Peyer's patch (tissue), 4 donors: ENCODE measurements around the gene GP1BB. TPM values are rescaled to one million over a fixed set of nuclear protein-coding genes. Genes with fewer than 3 reads are reported as not detected.

ENCODE experiments used
- DNase-seq, 3 donors: peaks; one replicate each; pipeline ENCODE4 v3.0.0-alpha.2; 2017 to 2019
- H3K27ac ChIP-seq, 4 donors: fragments of 200-600 bp; sonication (generic); one replicate each; pipeline ENCODE4 v1.5.1; 2016 to 2019
- H3K27me3 ChIP-seq, 2 donors: fragments of 200-600 bp; sonication (generic); one replicate each; pipeline ENCODE4 v1.5.1; 2019
- H3K36me3 ChIP-seq, 3 donors: fragments of 200-600 bp; sonication (generic); one replicate each; pipeline ENCODE4 v1.5.1; 2016 to 2019
- H3K4me1 ChIP-seq, 4 donors: fragments of 200-600 bp; sonication (generic); one replicate each; pipeline ENCODE4 v1.5.1; 2016 to 2019
- H3K4me3 ChIP-seq, 4 donors: fragments of 200-600 bp; sonication (generic); 1 replicate in 3 of 4; 2 replicates in 1 of 4; pipeline ENCODE4 v1.5.1; 2016 to 2019; ENCODE audit warnings: mild to moderate bottlenecking in 1 of 4
- H3K9me3 ChIP-seq, 4 donors: fragments of 200-600 bp; sonication (generic); one replicate each; pipeline ENCODE4 v1.5.1; 2016 to 2019; ENCODE audit warnings: mild to moderate bottlenecking in 1 of 4
- CTCF ChIP-seq, 6 experiments: fragments of 450-650 bp in 4 of 6; fragments of 200-600 bp in 2 of 6; sonication (generic) in 1 of 6; IDR thresholded peaks; one replicate each; pipeline ENCODE4 v1.5.1; 2017 to 2019; ENCODE audit warnings: antibody characterized with exemption in 6 of 6, mild to moderate bottlenecking in 3 of 6, moderate library complexity in 1 of 6
- POLR2A ChIP-seq, 2 donors: fragments of 450-650 bp; IDR thresholded peaks; one replicate each; pipeline ENCODE4 v1.5.1; 2017; ENCODE audit warnings: antibody characterized with exemption in 2 of 2, mild to moderate bottlenecking in 2 of 2, moderate library complexity in 2 of 2
- total RNA-seq, 4 donors: library from RNA; depleted of rRNA; stranded (reverse); fragments of >200 nt; gene quantifications; one replicate each; pipeline ENCODE4 v1.1.0, GENCODE V29; 2016

Gene GP1BB
- total RNA-seq, 4 donors from 2014 or later: 1.1 to 9.1 (median 2.0) TPM

GRCh38 chr22:19764299-19764593 lies 40.9 kb downstream of the GP1BB start:
- H3K27me3 ChIP-seq: peaks cover 0 to 75% of the 10 kb centered on the region in 2 donors
- peaks cover 0 to 42% (median 21%) of the 10 kb centered on the region in 4 donors for H3K4me1 ChIP-seq
- no peak overlapping the region for H3K4me3 ChIP-seq
- DNase-seq: no peak
- H3K9me3 ChIP-seq: peaks cover 0 to 2% (median 0%) of the 10 kb centered on the region in 4 donors
- H3K36me3 ChIP-seq: no peaks in the 10 kb centered on the region
- H3K27ac ChIP-seq: no peak overlapping the region
- TF ChIP-seq CTCF (IDR thresholded peaks at IDR 0.05): no peak
- TF ChIP-seq POLR2A (IDR thresholded peaks at IDR 0.05): no peak

GRCh38 chr22:19764636-19765476 lies 41.5 kb downstream of the GP1BB start:
- no peak for DNase-seq
- TF ChIP-seq POLR2A (IDR thresholded peaks at IDR 0.05) (no peak), CTCF (IDR thresholded peaks at IDR 0.05) (no peak)
- peaks cover 0 to 71% of the 10 kb centered on the region in 2 donors for H3K27me3 ChIP-seq
- peaks cover 0 to 2% (median 0%) of the 10 kb centered on the region in 4 donors for H3K9me3 ChIP-seq
- no peak overlapping the region for H3K27ac ChIP-seq
- H3K36me3 ChIP-seq: no peaks in the 10 kb centered on the region
- peaks cover 0 to 36% (median 17%) of the 10 kb centered on the region in 4 donors for H3K4me1 ChIP-seq
- H3K4me3 ChIP-seq: no peak overlapping the region

- Histone ChIP-seq H3K27ac (no peak overlapping the region), H3K4me1 (peaks cover 0 to 32% (median 15%) of the 10 kb centered on the region in 4 donors), H3K4me3 (peak overlapping the region in 3 of 4 donors; percentile 37 to 51 (median 40)), H3K9me3 (peaks cover 0 to 2% (median 0%) of the 10 kb centered on the region in 4 donors), H3K36me3 (no peaks in the 10 kb centered on the region), H3K27me3 (peaks cover 0 to 67% of the 10 kb centered on the region in 2 donors)
- TF ChIP-seq CTCF (IDR thresholded peaks at IDR 0.05) (no peak), POLR2A (IDR thresholded peaks at IDR 0.05) (no peak)
- DNase-seq: no peak
These were observed 42.3 kb downstream of the GP1BB start for GRCh38 chr22:19765477-19766239.

- Histone ChIP-seq H3K4me1 (peaks cover 0 to 30% (median 14%) of the 10 kb centered on the region in 4 donors), H3K4me3 (peak overlapping the region; percentile 17 to 51 (median 38)), H3K36me3 (no peaks in the 10 kb centered on the region), H3K27me3 (peaks cover 0 to 65% of the 10 kb centered on the region in 2 donors), H3K9me3 (peaks cover 0 to 2% (median 0%) of the 10 kb centered on the region in 4 donors), H3K27ac (no peak overlapping the region)
- no peak for DNase-seq
- TF ChIP-seq POLR2A (IDR thresholded peaks at IDR 0.05): no peak
- no peak for TF ChIP-seq CTCF (IDR thresholded peaks at IDR 0.05)
These were observed 42.8 kb downstream of the GP1BB start for GRCh38 chr22:19766240-19766510.

GRCh38 chr22:19766511-19767426 lies 43.4 kb downstream of the GP1BB start:
- peak; percentile 47 to 77 (median 68) for DNase-seq
- Histone ChIP-seq H3K27ac (peak overlapping the region in 1 of 4 donors; percentile 19), H3K4me1 (peaks cover 0 to 27% (median 13%) of the 10 kb centered on the region in 4 donors), H3K4me3 (peak overlapping the region; percentile 17 to 51 (median 38)), H3K27me3 (peaks cover 0 to 59% of the 10 kb centered on the region in 2 donors), H3K36me3 (no peaks in the 10 kb centered on the region), H3K9me3 (peaks cover 0 to 2% (median 0%) of the 10 kb centered on the region in 4 donors)
- TF ChIP-seq CTCF (IDR thresholded peaks at IDR 0.05) (peak in 3 of 6 experiments; percentile 14 to 46 (median 29)), POLR2A (IDR thresholded peaks at IDR 0.05) (no peak)
